Measurements from ENCODE around the gene EPN2. TPM values are rescaled to one million over a fixed set of nuclear protein-coding genes. Genes with fewer than 3 reads are reported as not detected.
"Not testable (repeated sequence)": the region's sequence is repeated elsewhere in the genome, so short reads cannot be mapped to it uniquely, and the experiment has no call there.

Gene EPN2
- polyA plus RNA-seq, 5 donors, result 45.3 to 50.8 (median 50.3) TPM

DNA sequence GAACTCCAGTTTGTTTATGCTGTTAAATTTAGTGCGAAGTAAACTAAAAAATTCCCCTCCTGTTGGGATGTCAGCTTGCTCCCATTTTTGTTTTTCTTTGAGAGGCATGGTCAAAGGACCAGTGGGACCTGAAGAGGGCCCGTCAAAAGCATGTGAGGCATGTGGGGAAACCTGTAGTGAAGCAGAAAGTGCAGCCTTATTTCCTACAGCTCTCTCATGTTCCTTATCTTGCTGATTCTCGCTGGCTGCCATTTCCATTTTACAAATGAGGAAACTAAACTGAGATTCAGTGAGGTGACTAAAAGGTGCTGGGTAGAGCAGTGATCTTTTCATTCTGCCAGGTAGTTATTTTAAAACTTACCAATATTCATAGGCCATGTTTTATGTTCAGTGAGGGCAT lies 27.1 kb downstream of the EPN2 start:
- no peak for DNase-seq

DNA sequence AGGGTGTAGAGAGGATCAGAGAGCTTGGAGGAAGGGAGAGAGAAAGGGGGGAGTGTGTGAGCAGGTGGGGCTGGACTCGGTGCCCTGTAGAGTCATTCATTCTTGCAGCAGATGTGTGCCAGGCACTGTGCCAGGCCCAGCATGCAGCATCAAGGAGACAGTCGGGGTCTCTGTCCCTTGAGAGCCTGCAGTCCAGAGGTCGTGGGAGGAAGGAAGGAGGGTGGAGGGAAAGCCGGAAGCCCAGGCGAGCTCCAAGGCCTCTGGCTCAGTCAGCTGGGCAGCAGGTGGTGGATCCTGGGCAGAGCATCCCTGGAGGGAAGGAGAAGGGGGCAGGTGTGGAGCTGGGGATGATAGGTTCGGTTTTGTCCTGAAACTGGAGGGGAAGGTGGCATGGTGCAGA lies 27.5 kb downstream of the EPN2 start:
- DNase-seq, result no peak

DNA sequence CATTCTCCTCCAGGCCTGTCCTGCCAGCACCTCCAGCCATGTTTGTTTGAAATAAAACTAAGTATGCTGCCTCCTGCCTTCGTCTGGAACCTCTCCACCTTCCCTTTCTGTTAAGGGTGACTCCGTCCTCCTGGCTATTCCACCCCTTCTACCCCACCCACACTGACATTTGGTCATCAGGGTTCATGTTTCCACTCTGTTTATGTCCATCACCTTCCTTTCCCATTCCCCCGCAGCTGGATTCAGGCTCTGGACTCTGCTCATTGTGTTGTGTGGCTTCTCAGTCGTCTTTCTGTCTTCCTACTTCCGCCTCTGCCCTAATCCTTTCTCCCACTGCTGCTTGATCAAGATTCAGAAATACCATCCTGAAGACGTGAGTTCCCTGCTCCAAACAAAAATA lies 28.6 kb downstream of the EPN2 start:
- DNase-seq, result no peak

DNA sequence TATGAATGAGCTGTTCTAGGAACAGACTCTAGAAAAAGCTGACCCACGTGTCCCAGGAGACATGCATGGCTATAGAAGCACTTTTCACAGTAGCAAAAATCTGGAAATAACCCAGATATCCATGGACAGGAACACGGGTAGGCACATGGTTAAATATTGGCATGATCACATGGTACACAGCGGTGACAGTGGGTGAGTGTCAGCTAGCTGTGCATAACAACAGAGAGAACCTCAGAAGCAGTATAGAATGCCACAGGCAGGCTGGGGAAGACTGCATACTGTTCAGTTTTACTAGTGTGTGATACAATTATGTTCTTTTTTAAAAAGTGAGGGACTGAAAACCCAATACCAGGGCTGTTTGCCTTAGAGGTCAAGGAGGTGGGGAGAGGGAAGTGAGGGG lies 31.4 kb downstream of the EPN2 start:
- no peak for DNase-seq

DNA sequence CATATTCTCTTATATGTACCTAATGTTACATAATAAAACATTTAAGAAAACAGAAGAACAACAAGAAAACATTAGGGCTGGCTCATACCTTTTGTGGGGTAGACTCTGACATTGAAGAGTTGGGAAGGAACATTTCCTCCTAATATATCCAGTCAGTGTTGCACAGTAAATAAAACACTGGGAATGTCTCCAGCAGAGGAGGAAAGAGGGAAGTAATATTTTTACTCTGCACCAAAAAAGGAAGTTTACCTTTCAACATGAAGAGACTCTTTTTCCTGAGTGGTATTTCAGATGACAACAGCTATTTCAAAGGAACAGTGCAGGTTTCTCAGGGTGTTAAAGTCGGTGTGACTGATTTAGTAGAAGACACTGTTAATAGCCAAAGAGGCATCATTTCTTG lies 31.9 kb downstream of the EPN2 start:
- DNase-seq, result no peak

DNA sequence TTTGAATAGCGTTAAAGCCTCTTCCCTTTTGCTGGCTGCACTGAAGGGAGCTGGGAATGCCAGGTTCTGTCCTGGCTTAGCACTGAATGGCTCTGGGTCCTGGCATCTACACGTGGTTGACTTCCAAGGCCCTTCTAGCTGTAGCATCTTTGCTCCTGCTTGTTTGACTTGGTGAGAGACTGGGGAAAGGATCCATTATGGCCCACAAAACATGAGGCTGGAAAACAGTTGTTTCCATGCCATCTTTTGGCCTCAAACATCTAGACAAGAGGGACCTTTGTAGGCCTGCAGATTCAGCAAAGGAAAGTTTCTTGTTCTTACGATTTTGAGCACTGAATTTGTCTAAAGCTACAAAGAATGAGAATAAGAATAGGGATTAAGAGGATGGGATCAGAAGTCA lies 32.5 kb downstream of the EPN2 start:
- DNase-seq, result no peak

DNA sequence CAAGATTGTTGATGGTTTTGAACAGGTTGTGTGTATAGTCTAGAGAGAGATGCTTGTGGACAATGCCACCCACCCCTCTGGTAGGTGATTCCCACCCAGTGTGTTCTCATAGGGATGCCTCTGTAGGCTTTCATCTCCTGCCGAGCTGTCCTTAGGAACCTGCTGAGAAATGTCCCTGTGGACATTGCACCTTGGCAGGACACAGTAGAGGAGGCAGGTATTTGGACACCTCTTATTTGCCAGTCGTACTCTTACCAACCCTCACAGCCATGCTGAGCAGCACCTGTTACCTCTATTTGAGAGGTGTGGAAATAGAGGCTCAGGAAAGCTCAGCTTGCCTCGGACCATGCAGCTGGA lies 33.2 kb downstream of the EPN2 start:
- no peak for DNase-seq

DNA sequence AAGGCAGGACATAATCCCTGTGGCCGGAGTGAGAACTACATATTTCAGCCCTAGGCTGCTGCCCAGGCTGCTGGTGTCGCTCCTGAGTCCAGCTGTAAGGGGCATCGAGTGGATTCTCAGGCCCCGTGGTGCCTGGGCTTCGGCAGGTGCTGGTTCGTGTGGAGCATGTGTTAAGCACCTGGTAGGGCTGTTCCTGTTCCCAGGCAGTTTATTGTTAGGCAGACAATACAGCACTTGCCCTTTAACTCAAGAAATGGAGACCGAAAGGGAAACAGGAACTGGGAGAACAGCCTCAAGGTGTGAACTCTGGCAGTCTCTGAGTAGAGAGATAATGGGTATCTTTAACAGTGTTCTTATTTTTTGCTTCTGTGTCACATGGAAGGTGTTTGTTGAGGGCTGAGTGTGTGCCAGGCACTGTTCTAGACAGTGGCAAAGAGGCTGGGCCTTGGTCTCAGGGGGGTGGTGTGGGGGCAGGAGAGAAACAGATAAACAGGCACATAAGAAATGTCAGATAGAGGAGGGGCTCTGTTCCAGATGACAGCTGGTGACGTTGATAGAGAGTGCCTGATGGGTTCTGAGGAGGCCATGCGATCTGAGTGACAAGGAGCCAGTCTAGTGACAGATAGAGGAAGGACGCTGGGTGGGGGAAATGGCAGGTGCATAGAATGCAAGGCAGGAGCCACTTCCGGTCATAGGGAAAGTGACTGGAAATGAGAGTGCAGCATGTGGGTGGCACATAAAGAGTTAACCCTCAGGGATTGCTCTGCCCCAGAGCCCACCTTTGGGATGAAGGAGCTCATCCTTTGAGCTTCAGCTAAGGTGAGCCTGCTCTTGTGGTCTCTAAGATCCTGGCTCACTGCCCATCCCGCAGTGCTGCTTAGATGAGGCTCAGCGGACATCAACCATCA lies 33.8 kb downstream of the EPN2 start:
- no peak for DNase-seq

DNA sequence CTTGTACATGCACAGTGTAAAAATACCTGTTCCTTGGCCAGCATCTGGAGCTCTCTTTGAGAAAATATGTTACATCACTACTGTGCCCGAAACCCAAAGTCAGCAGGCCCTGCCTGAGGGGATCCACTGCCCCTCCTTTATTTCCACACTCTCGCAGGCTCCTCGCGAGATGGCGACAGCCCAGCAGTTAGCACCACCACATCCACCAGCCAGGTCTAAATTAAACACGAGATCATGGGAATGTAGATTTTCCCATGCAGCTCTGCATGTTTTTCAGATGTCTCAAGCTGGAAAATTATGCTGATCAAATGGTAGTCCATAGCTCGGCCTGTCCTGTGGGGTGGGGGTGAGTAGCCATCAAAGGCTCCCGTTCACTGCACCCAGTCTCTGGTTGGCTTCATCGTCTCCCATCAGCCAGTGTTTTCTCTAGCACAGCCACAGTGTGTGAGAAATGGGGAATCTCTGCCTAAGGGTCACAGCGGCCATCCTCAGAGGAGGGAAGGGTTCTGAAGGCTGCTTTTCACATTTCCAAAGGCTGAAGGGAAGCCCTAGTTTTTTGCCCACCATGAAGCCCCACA lies 34.7 kb downstream of the EPN2 start:
- DNase-seq, result no peak

DNA sequence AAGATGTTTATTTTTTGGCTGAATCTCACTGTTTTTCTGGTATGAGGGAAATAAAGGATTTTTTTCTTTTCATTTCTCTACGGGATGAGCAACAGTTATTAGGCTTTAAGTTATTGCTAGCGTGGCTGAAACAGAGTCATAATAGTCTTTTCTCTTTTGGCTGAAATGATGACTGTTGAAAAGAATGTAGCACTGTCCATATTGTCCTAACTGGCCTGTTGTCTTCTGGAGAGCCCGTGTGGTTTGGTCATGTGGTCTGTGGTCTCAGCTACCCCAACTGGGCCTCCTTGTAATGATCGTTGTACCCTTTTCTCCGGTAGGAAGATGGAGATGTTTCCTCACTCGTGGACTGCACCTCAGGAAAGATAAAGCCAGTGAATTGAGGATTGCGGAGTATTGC lies 36.6 kb downstream of the EPN2 start:
- no peak for DNase-seq

DNA sequence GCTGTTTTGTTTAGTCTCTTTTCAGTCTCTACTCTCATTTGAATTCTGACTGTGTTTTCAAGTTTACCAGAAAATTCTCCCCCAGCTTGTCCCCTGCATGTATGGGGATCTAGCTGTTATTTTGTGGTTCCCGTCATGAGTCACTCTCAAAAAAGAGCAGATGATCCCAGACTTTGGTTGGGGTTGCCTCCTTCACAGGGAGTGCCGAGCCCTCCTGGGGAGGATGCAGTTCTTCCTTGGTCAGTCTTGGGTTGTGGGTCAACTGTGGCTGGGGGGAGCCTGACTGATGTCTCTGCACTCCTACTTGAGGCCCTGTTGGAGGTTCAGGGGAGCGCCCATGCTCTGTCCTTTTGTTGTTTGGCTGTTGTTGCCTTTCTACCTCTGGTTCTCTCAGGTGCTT lies 37.7 kb downstream of the EPN2 start:
- no peak for DNase-seq

DNA sequence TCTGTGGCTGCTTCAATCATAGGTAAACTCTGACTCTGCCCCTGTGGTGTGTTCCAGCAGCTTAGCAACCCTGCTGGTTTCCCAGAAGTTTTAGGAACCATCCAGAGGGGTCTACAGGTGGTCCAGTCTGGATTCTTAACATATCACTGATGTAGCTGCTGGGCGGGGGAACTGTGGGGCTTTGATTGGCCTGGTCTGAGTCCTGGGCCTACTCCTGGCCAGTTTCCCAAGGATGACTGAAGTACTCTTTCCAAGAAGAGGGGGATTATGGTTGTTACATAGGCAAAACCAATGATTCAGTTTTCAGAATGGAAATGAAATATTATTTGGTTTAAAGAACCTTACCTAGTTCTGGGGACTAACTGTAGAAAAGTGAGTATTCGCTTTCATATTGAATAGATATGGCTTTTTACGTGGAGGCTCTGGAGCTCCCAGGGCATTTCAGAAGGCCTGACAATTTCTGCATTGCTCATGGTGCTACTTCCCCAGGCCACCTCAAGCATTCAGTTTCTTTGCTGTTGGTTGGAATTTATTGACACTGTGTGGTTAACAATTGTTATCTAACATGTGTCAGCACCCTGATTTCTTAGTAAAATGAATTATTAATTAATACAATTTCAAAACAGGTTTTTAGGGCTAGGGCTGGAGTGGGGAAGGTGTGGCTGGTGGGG lies 38.4 kb downstream of the EPN2 start:
- DNase-seq, result no peak

DNA sequence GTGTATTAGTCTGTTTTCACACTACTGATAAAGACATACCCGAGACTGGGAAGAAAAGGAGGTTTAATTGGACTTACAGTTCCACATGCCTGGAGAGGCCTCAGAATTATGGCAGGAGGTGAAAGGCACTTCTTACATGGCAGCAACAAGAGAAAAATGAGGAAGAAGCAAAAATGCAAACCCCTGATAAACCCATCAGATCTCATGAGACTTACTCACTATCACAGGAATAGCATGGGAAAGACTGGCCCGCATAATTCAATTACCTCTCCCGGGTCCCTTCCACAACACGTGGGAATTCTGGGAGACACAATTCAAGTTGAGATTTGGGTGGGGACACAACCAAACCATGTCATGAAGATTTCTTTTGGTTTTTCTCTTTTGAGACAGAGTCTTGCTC lies 41.1 kb downstream of the EPN2 start:
- not testable (repeated sequence) for DNase-seq

DNA sequence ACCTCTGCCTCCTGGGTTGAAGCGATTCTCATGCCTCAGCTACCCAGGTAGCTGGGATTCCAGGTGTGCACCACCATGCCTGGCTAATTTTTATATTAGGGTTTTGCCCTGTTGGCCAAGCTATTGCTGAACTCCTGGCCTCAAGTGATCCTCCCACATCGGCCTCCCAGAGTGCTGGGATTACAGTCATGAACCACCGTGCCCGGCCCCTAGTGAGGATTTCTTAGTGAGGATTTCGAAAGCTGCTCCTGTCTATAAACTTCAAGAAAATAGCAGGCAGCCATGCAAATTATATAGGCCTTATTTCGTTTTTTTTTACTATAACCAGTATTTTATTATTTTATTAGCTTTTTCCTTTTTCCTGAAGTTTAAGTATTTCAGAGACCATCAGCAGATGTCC lies 41.6 kb downstream of the EPN2 start:
- DNase-seq, result no peak

DNA sequence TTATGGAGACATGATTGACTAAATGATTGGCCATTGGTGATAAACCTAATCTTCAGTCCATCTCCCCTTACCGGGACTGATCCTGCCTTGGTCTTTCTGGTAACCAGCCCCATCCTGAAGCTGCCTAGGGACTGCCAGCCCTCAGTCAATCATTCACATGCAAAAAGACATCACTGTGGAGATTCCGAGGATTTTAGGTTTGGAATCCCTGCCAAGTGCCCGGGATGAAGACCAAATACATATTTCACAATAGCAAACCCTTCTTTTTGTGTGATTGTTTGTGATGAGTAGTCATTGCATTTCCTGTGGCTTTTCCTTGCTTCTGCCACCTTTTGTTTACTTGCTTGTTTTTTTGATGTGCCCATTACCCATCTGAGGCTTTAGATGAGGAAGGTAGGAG lies 44.0 kb downstream of the EPN2 start:
- DNase-seq, result peak in 1 of 2 donors; percentile 46

DNA sequence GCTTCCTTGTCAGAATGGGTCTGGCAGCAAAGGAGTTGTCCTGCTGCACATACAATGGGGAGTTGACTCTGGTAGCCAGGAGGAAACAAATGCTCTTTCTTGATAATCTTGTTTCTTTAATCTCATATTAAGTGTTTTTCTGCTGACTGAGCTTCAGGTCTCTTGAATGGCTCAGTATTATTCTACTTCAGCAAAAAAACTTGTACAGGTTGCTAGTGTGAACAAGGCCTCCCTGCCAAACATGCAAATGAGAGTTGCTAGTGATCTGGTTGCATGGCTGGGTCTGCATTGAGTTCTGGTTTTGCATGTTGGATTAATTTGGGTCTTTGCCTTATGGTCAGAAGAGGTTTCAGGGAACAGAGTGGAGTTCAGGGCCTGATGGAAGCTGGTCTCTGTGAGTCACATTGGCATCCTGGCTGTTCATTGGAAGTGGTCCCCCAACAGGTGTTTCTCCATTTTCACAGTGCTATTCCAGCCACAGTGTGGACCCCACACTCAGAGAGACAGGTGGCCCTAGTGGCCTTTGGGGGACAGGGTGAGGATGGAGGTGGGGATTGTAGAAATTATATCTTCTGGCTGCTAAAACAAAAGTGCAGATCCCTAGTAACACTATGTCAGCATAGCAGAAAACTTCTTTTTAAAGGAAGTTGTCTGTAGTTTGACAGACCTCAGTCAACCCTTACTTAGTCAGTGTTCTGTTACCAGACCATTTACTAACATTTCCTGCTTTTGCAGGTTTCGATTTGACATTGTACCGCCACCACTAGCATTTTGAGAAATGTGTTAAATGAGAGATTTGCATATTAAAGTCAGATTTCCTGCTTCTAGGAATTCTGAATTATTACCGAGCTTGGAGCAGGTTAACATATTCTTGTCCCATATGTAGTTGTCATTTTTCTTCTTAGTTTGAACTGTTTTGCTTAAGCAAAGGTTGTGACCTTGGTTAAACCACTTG lies 47.1 kb downstream of the EPN2 start:
- no peak for DNase-seq

DNA sequence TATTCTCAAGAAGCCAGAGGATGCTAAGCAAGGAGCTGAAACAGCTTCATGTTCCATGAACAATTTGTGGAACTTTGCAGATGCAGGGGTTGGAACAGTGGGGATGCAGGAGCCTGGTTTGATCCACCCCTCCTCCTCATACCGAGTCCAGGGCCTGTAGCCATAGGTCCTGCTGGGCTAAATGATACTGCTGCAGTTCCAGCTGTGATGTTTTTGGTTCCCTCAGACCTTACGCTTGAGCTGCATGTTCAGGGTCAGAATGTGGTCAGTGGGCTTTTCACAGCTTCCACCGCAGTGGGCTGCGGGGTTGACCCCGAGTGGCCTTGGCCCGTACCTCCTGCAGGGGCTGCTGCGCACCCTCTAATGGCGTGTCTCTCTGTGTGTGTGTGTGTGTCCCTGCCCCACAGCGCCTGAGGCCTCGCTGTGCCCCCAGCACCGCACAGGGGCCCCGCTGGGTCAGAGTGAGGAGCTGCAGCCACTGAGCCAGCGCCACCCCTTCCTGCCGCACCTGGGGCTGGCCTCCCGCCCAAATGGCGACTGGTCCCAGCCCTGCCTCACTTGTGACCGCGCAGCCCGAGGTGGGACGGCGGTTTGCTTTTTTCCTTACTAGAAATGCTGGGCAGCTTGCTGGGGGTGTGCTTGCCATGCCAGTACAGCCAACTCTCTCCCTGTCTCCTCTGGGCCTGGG lies 48.2 kb downstream of the EPN2 start:
- no peak for DNase-seq

DNA sequence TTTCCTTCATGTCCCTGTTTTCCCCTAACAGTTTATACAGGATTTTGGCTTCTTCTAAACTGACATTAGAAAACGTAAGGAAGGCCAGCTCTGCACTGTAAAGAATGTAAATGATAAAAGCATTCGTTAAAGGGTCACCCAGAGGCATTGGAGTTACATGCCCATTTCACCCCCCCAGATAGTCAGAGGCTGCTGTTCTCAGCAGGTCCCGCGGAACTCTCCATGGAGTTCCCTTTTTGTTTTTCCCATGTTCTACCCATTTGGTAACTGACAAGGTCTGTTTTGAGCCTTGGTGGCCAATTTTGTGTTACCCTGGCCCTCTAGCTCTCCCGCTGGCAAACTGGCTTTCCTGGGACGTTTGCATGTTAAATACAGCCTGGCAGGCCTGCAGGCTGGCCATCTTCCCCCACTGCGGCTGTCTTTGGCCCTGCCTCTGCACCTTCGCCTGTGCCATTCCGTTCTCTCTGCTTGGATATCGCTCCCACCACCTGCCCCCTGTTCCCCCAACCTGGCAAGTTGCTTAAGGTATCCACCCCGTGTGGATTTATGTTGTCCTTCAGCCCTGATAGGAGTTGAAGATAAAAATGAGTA lies 49.7 kb downstream of the EPN2 start:
- DNase-seq, result no peak

DNA sequence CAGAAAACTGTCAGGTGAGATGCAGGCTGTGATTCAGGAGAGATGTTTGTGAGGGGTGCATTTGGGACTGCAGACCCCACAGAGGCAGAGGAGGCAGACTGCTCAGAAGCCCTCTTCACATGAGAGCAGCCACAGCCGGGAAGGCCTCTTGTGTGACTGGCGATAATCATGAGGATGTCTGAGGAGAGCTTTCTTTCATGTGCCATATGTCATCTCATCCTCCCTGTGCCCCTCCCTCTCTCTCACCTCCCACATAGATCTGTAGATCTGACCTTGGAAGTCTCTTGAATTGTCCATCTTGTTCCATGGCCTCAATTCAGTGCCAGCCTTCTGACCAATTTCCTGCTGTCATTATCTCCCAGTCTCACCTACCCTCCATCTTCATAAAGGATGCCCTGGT lies 50.5 kb downstream of the EPN2 start:
- no peak for DNase-seq

DNA sequence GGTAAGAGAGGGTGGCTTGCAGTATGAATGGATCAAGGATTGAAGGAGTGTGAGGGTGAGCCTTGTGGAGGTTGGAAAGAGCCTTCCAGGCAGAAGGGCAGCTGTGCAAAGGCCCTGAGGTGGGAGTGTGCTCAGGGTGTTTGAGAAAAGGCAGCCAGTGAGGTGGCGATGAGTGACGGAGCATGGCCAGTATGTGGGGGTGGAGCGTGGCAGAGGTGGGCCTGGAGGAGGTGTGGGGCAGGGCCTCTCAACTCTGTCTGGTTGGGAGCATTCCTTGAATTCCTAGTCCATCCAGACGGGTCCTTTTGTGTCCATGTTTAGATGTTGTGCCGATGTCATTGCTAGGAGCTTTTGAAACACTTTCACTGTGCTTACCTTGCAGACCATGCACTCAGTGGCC lies 51.3 kb downstream of the EPN2 start:
- no peak for DNase-seq
